Mucosa of descending colon (tissue), 3 donors: ENCODE results near the gene CDH4. TPM values are rescaled to one million over a fixed set of nuclear protein-coding genes. Genes with fewer than 3 reads are reported as not detected.

Experiments used
- ATAC-seq: fragments of 200-7000 bp; cut with Tn5 transposase; one replicate; pipeline ENCODE4 v1.9.1; 2020; ENCODE audit warnings: mild to moderate bottlenecking, moderate library complexity
- DNase-seq, 3 donors: peaks; one replicate each; pipeline ENCODE4 v3.0.0-alpha.2; 2020
- H3K36me3 ChIP-seq: fragments of 200-600 bp; one replicate; pipeline ENCODE4 v1.8.0; 2021; ENCODE audit warnings: low read depth, mild to moderate bottlenecking
- H3K4me1 ChIP-seq: fragments of 200-600 bp; one replicate; pipeline ENCODE4 v1.8.0; 2021; ENCODE audit warnings: low read depth, mild to moderate bottlenecking
- H3K4me3 ChIP-seq: fragments of 200-600 bp; one replicate; pipeline ENCODE4 v1.8.0; 2021; ENCODE audit warnings: mild to moderate bottlenecking
- H3K9me3 ChIP-seq: fragments of 200-600 bp; one replicate; pipeline ENCODE4 v1.8.0; 2021; ENCODE audit warnings: mild to moderate bottlenecking
- intact Hi-C, 2 donors: fragments of 100-400 bp; cut with DNase I in 1 of 2; cut with micrococcal nuclease in 1 of 2; formaldehyde crosslinking; loops; one replicate each; pipeline versions ENCODE4 v1.11.0 to v1.11.1; 2022; cut with DNase I, micrococcal nuclease
- total RNA-seq, 3 donors: library from RNA; stranded (reverse); fragmentation: NEBNext Ultra II Directional in 2 of 3; extraction: Animal tissue kit (Norgen Biotek cat#: 25700) in 2 of 3; gene quantifications; one replicate each; pipeline versions ENCODE4 v1.2.1 to v1.2.4, GENCODE V29; 2021 to 2023
- TF ChIP-seq, protein P1 (sequence below): fragments of 200-600 bp; IDR thresholded peaks from one replicate; pipeline ENCODE4 v1.8.0; 2022; ENCODE audit warnings: antibody characterized with exemption, mild to moderate bottlenecking
- donor health status: DM: no; HTN: no; CAD: no; lungs with moderate emphysema.
- donor health status: DM: no; HTN: no; CAD: no.
- donor health status: DM: no; HTN: yes; CAD: no.

CDH4 gene
- total RNA-seq, 3 donors from 2014 or later: 0.16 TPM; not detected in 2

DNA sequence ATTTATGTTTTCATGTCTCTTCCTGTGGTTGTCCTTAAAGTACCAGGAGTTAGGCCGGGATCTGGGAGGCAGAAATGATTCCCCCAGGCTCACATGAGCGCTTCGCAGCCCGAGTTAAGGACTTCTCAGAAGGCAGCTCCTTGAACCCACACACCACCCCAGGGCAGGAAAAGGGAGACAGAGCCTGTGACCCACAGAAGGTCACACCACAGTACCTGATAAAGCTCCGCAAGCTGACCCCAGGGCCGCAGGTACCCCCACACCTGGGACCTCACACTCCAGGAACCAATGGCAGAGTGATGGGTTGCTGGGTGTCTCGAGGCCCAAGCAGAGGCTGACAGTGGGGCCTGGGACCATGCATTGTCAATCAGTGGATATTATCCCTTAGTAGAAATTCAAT, 207.6 kb downstream of the CDH4 start:
- H3K36me3 ChIP-seq: no peaks in the 10 kb centered on the region
- ATAC-seq (no peak), DNase-seq (no peak)
- intact Hi-C loops: no loop called here
- TF ChIP-seq, protein P1, sequence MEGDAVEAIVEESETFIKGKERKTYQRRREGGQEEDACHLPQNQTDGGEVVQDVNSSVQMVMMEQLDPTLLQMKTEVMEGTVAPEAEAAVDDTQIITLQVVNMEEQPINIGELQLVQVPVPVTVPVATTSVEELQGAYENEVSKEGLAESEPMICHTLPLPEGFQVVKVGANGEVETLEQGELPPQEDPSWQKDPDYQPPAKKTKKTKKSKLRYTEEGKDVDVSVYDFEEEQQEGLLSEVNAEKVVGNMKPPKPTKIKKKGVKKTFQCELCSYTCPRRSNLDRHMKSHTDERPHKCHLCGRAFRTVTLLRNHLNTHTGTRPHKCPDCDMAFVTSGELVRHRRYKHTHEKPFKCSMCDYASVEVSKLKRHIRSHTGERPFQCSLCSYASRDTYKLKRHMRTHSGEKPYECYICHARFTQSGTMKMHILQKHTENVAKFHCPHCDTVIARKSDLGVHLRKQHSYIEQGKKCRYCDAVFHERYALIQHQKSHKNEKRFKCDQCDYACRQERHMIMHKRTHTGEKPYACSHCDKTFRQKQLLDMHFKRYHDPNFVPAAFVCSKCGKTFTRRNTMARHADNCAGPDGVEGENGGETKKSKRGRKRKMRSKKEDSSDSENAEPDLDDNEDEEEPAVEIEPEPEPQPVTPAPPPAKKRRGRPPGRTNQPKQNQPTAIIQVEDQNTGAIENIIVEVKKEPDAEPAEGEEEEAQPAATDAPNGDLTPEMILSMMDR: no peak
- H3K4me3 ChIP-seq: no peak overlapping the region
- H3K9me3 ChIP-seq: no peaks in the 10 kb centered on the region
- H3K4me1 ChIP-seq: no peaks in the 10 kb centered on the region

DNA sequence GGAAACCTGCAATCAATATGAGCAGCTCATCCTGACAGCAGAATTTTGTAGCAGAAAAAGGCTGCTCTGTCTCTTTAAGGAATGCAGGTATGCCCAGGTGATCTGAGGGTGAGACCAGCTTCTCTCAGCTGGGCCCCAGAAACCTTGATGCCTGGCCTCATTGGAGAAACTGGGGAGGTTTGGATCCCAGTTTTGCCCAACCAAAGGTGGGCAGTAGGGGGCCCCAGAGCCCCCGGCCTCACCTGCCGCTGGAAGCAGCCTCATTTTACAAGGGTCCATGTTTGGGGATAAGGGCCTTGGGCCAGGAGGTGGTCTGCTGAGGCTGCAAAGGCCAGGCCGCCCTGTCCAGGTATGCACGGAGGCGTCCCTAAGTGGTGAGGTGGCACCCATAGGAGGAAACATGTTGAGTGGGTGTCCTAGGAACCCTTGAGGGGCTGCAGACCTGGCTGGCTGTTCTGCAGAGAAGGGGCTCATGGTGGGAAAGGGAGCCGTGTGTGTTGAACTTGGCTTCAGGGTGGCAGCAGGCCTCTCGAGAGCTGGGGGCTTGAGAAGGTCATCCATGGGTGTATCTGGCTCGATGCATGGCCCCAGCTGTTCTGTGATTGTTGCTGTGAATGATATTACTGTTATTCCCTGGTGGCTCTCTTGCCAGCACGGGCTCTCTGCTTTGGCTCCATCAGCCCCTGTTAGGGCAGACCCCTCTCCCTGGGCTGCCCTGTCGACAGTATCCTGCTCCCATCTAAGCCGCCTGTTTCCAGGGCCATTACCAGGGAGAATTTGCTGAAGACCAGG, 208.4 kb downstream of the CDH4 start:
- TF ChIP-seq, protein P1: no peak
- H3K4me1 ChIP-seq: no peaks in the 10 kb centered on the region
- H3K36me3 ChIP-seq: no peaks in the 10 kb centered on the region
- no peak overlapping the region for H3K4me3 ChIP-seq
- H3K9me3 ChIP-seq: no peaks in the 10 kb centered on the region
- intact Hi-C loops: no loop called here
- DNase-seq (no peak), ATAC-seq (no peak)

- Histone ChIP-seq H3K4me1 (no peaks in the 10 kb centered on the region), H3K36me3 (no peaks in the 10 kb centered on the region), H3K4me3 (no peak overlapping the region), H3K9me3 (no peaks in the 10 kb centered on the region)
- TF ChIP-seq, protein P1: no peak
- intact Hi-C loops: no loop called here
- no peak for DNase-seq
- ATAC-seq: no peak
Observed at GRCh38 chr20:61461461-61461860, 209.4 kb downstream of the CDH4 start.

- peaks cover 3% of the 10 kb centered on the region for H3K9me3 ChIP-seq
- no peaks in the 10 kb centered on the region for H3K4me1 ChIP-seq
- no peaks in the 10 kb centered on the region for H3K36me3 ChIP-seq
- no peak overlapping the region for H3K4me3 ChIP-seq
- intact Hi-C loops: no loop called here
- DNase-seq (no peak), ATAC-seq (no peak)
- TF ChIP-seq, protein P1: no peak
Observed at GRCh38 chr20:61464307-61465303, 212.5 kb downstream of the CDH4 start.

DNA sequence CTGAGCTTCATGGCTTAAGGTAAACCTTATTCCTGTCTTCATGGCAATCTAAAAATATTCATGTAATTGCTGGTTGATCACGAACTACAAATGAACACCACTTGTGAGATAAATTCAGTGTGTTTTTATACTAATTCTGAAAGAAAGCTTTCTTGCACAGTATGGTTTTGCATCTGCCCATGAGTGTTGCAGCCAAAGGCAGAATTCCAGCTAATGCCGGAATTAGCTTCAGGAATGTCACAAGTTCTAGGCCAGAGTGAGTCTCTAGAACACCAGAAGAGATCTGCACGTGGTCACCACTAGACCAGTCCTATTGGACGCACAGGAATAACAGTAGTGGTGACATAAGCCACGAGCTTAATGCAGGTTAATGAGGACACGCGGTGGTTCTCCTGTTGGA, 223.7 kb downstream of the CDH4 start:
- Histone ChIP-seq H3K4me3 (no peak overlapping the region), H3K4me1 (no peaks in the 10 kb centered on the region), H3K36me3 (no peaks in the 10 kb centered on the region), H3K9me3 (no peaks in the 10 kb centered on the region)
- TF ChIP-seq, protein P1: no peak
- no peak for DNase-seq
- ATAC-seq: no peak
- intact Hi-C loops: no loop called here
